ENCODE data around the gene OGFRL1.

- no peak for TF ChIP-seq CTCF (IDR thresholded peaks at IDR 0.05)
- no peak for TF ChIP-seq POLR2A (IDR thresholded peaks at IDR 0.05)
- TF ChIP-seq POLR2AphosphoS5 (IDR thresholded peaks at IDR 0.05), result no peak
These were observed 54.2 kb downstream of the OGFRL1 start for GRCh38 chr6:71342772-71343171.

Data from suprapubic skin (tissue), 4 donors.